HG02870 (cell line): ENCODE results near the gene WNT7B.
A peak's percentile ranks its signal among the peaks of the same experiment; 100 is the strongest.

Experiments used
- ATAC-seq: cut with Tn5 transposase; IDR thresholded peaks from one replicate; pipeline ENCODE4 v1.9.1; 2021; ENCODE audit warnings: mild to moderate bottlenecking, moderate library complexity; ENCODE audit not compliant: unreplicated experiment

WNT7B gene

DNA sequence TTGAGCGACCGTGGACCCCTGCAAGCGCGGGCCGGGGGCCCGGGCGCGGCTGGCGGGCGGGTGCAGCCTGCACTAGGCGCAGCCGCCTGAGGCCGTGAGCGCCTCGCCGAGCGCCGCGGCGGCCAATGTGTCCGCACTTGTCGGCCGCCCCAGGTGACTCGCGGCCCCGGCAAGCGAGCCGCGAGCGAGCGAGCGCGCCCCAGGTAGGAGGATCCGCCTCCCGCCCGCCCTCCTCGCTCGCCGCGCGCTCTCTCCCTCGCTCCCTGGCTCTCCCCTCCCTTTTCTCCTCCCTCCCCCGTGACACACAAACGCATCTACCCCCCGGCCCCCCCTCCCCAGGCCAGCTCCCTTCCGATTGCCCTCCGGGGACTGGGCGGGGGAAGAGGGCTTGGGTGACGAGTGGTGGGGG, at the start of gene WNT7B:
WNT7B (minus strand) TSS at position 160 of the 409 bp plus-strand sequence. CDS start 408 bp downstream, outside the sequence.
- no peak for ATAC-seq

GRCh38 chr22:46025973-46026898, 49.3 kb upstream of the WNT7B start:
- ATAC-seq = no peak

- ATAC-seq = no peak
Measured at GRCh38 chr22:46025225-46025972, 48.4 kb upstream of the WNT7B start.

- no peak for ATAC-seq
Measured at GRCh38 chr22:46024136-46024840, 47.3 kb upstream of the WNT7B start.

GRCh38 chr22:46023558-46023981, 46.6 kb upstream of the WNT7B start:
- no peak for ATAC-seq

GRCh38 chr22:46022881-46023512, 46.0 kb upstream of the WNT7B start:
- no peak for ATAC-seq

GRCh38 chr22:46021577-46021976, 44.6 kb upstream of the WNT7B start:
- ATAC-seq = no peak

DNA sequence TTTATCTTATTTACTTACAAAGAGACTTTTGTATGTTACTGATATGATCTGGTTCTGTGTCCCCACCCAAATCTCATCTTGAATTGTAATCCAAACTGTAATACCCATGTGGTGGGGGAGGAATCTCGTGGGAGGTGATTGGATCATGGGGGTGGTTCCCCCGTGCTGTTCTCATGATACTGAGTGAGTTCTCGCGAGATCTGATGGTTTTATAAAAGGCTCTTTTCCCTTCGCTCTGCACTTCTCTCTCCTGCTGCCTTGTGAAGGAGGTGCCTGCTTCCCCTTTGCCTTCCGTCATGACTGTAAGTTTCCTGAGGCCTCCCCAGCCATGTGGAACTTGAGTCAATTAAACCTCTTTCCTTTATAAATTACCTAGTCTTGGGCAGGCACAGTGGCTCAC, 42.4 kb upstream of the WNT7B start:
- no peak for ATAC-seq

- no peak for ATAC-seq
Measured at GRCh38 chr22:46018859-46019258, 41.9 kb upstream of the WNT7B start.

- ATAC-seq = no peak
Measured at GRCh38 chr22:46017166-46017565, 40.2 kb upstream of the WNT7B start.

DNA sequence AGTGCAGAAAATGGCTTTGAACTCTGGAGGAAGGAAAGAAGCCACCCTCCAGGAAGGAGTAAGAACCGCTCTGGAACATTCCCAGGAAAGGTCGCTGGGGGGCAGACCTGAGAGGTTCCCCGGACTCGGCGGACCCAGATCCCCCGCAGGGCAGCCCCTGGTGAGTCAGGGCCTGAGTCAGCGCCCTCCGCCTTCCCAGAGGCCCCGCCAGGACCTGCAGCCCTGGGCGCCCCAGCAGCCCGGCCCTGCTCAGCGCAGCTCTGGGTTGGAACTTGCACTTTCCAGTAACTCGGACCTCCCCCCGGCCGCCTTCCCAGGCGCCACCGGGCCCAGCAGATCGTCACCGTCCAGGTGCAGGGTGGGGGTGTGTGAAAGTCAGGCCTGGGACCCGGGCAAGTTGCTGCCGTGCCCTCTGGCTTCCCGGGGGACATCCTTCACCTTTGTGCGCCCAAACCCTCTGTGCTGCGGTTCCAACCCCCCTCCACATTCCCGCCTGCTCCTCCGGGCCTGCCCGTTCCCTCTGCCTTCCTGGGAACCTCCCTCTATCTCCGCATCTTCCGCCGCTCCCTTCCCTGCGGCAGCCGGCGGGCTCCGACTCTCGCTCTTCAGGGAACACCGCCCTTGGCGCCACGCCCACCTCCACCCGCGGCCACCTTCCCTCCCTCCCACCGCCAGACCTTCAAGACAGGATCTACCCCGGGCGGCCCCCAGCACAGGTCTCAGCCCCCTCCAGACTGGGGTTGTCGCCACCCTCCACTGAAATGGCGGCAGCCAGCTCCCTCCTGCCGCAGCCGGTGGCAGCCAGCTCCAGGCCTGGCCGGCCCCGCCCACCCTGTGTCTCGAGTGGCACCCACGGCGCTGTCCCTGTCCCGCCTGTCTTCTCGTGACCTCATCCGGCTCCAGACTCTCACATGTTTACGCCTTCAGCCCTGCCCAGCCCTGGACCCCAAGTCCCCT, 36.8 kb upstream of the WNT7B start:
- ATAC-seq = peak; percentile 84

DNA sequence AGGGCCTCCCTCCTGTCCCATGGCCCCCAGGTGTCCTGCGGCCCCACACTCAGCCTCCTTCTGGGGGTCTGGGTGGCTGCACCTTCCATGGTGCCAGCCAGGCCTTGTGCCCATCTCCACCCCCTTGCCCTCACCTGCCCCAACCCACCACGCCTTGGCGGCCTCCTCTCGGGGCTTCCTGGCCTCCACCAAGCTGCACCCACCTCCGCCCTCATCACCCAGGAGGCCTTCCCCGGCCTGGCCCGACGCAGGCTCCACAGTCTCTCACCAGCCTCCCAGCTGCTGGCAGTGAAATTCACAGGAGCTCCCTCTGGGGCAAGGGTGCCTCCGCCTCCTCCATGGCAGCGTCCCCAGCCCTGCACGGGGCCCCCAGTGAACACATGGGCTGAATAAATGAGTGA, 35.9 kb upstream of the WNT7B start:
- ATAC-seq = no peak

- no peak for ATAC-seq
Measured at GRCh38 chr22:46012182-46012880, 35.4 kb upstream of the WNT7B start.

DNA sequence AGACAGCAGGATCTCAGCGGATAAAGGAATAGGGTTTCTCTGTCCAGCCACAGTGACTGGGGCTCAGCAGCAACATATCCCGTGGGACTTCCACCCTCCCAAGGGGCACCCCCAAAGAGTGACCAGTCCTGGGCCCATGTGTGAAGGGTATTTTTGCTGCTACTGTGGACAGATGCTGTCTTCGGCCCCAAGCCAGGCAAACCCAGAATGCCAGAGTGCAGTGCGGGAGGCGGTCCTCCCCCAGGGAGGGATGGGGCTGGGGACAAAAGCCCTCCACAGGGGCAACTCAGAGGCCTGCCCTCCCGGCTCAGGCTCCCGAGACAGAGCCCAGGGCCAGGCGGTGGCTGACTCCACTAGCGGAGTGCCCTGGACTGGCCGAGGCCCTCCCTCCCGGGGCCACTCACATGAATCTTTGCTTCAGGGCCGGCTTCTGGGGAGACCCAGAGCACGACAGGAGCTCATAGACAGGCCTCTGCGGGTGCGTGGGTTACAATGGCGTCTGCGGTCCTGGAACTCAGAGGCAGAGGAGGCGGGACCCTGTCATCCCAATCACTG, 34.7 kb upstream of the WNT7B start:
- no peak for ATAC-seq

GRCh38 chr22:46010951-46011626, 34.1 kb upstream of the WNT7B start:
- no peak for ATAC-seq

GRCh38 chr22:46010207-46010867, 33.4 kb upstream of the WNT7B start:
- ATAC-seq = no peak

DNA sequence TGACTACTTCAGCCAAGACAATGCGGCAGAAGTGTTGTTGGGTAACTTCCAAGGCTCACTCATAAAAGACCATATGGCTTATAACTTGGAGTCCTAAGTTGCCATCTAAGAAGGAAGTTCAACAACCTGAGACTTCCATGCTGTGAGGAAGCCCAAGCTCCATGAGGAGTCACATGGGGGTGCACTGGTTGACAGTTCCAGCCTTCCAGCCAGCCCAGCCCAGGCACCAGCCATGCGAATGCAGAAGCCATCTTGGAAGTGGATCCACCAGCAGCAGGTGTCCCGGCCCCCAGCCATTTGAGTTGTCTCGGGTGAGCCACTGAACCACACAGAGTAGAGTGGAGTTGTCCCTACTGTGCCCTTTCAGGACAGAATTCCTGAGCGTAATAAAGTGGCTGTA, 32.8 kb upstream of the WNT7B start:
- ATAC-seq = no peak
